Measurements from ENCODE around the gene SORCS3.

The SORCS3 gene

DNA sequence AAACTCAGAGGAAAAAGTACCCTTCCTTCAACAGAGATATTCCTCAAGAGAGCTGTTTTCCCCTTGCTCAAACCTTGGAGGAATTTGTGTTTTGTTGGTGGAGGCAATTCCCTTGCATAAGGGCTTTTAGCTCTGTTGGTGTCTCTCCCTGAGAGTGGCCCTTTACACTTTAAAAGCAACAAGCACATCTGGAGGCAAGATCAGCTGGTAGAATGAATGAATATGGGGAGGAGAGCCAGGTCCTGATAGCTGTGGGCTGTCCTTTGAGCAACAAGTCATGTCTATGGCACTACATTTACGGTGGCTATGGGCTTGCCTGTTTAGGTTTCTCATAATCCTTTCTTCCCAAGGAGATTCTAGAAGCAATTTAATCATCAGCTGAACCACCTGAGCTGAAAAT is 384.0 kb downstream of the SORCS3 start:
- DNase-seq = no peak

DNA sequence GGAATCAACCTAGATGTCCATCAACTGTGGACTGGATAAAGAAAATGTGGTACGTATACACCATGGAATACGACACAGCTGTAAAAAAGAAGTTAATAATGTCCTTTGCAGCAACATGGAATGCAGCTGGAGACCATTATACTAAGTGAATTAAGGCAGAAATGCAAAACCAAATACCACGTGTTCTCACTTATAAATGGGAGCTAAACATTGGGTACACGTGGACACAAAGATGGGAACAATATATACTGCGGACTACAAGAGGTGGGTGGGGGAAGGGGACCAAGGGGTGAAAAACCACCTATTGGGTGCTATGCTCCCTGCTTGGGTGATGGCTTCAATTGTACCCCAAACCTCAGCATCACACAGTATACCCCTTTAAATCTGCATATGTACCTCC is 385.5 kb downstream of the SORCS3 start:
- no peak for DNase-seq

DNA sequence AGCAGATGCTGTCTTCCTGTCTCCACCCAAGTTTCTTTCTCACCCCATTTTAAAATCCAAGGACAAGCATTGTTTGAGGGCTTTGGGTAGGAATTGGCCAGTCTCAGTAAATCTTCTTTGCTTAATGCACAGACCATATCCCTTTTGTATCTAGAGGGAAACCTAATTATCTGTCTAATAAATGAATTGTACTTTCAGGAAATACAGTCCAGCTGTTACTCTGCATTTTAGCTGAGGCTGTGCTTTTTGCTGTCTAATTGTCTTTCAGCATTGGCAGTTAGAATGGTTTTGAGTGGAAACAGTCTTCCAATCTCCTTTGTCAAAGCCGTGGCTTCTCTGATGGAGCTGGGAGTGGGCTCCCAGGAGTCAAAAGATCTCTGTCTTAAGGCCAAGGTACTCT is 388.2 kb downstream of the SORCS3 start:
- no peak for DNase-seq

DNA sequence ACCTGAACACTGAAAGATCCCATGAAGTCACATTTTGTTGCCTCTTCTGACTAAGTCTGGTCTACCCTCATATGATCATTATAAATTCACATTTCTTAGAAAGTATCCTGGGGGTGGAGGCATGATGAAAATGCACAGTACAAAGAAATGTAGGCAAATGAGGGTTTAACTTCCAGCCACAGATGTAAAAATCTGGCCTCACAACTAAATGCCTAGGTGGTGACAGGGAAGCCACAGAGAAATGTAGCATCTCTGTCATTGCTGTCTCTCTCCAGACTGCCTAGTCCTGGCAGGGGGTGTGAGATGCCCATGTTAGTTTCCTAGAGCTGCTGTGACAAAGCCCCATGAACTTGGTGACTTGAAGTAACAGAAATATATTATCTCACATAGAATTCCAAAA is 395.9 kb downstream of the SORCS3 start:
- DNase-seq = no peak

DNA sequence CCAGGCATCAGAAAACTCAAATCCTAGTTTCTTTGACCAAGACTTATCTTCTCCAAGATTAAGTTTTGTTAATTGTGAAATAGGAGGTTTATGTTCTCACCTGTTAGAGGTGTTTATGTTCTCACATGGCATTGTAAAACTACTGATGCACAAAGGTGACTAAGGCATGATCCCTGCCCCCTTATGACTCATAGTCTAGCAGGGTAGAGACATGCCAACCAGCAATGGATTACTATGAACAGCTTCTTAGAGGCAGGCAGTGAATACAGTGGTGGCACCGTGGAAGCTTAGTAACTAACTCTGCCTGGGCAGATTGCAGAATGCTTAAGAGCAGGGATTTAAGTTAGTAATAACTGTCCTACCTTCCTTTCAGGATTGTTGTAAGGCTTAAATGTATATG is 400.9 kb downstream of the SORCS3 start:
- DNase-seq = no peak

DNA sequence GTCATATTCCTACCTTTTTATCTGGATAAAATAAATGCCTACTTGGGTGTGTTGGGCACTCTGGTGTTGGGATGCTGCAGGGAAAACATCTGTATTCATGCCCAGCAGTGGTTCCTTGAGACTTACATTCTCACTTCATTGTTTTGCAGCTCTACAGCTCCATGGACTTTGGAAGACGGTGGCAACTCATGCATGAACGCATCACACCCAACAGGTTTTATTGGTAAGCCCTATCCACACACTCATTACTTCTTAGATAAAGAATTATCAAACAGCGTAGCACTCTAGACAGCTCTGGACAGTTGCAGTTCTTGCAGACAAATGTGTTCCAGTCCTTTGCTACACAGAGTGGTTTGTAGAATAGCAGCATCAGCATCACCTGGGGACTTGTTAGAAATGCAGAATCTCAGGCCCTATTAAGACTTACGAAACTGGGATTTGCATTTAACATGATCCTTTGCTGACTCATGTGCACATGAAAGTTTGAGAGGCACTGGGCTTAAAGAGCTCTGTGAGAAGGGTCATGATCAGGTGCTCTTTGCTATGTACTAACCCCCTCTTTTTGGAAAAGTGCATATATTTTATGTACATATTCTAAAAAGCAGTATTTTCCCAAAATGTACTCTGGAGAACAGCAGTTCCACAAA is 401.9 kb downstream of the SORCS3 start:
- DNase-seq = no peak

DNA sequence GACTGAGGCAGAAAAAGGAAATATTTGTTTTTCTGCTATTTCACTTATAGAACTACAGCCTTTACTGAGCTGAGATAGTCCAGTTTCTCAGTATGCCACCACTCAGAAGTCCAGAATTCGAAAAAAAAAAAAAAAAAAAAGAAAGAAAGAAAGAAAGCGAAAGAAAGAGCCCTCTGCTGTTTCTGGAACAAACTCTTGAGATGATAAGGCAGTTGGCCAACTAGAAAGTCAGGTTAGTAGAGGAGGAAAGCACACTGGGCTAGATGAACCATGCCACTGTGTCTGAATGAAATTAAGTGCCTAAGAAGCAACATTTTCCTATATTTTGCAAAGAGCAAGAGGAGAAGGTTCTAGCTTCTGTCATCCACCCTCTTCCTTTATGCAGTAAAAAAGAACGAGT is 403.8 kb downstream of the SORCS3 start:
- no peak for DNase-seq

DNA sequence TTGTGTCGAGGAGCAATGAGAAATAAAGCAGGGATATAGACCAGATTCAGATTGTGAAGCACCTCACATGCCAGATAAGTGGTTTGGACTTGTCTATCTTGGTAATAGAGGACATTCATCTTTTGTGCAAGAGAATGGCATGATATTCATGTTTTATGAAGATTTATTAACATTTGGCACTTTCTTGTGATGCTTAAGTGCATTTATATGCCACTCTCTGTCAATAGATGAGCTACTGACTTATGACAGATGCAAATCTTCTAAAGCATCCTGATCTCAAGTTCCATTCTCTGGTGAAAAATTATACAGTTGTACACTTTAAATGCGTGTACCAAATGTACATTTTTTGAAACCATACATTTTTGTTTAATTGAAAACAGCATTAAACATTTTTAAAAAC is 415.3 kb downstream of the SORCS3 start:
- DNase-seq = no peak

DNA sequence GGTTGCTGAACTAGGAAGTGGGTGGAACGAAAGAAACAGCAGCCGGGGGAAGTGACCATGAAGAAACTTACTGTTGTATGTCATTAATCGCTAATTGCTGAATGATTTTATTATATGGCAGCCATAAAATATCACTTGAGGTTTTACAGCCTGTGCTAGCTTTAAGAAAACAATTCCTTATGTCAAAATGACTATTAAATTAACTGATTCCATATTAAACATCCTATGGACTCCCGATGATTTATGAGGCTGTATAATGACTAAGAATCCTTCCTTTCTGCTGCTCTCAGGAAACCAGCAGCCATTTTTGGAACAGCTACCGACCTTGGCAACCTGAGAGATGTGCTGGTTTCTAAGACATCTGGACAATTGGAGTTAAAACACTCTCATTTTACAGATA is 421.9 kb downstream of the SORCS3 start:
- DNase-seq = no peak

DNA sequence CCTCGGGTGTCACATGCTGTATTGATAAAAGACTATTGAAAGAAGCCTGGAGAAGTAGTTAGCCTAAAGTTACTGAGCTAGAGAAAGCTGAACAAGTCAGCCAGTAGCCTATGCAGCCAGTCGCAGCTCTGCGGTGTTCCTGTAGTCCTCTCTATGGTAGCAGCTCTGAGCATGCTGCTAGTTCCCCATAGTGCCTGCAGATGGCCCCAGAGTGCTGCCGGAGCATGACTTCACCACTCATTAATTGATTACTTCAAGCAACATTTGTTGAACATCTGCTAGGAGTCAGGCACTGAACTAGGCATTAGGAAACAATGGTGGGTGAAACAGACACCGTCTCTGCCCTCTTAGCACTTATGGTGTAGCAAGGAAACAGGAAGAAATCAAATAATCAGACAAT is 422.7 kb downstream of the SORCS3 start:
- DNase-seq = peak in 1 of 5 experiments; percentile 44

DNA sequence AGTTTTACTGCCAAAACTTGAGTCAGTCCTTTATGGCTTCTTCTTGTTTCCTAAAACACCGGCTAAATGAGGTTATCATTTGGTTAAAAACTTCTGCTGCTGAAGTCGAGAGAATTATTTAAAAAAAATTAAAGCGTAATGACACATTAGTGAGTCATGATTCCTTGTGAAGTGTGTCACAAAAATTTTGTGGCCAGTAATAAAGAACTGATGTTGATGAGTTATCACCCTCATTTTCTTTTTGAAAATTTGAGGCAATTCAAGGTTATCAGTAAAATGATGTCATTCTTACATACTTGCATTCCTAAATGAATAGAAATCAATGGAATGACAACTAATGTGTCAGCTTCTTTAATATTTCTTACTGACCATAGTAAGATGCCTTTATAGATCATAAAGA is 427.4 kb downstream of the SORCS3 start:
- no peak for DNase-seq

DNA sequence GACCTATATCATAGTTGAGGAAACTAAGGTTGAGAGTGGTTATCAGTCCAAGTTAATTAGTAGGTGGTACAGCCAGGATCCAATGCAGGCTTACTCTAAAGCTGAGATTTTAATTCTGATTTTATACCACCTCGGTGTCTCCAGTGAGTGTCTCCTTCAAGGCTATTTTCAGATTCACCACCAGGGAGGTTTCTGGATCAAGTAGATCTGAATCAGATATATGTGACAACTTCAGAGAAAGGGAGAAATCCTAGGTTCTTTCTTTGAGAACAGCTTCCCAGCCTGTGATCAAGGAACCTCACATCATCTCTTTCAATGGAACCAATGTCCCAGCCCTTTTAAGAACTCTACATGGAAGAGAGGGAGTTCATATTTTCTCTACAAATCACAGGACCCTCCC is 429.2 kb downstream of the SORCS3 start:
- DNase-seq = no peak

DNA sequence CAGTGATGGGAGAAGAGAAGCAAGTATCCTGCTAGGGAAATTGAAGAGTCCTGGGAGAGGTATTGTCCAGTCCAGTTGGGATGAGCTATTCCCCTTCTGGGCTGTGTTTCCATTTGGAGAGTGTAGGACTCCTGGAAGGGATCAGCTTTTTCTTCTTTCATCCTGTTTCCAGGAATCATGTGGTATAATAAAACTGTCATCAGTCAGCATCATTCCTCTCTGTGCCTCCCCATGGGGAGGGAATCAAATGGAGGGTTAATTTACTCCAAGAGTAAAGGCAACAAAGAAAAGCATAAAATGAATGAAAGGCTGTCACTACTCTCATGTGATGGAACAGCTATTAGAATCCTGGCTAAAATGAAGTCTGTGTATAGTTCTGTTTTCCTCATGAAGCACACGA is 429.9 kb downstream of the SORCS3 start:
- no peak for DNase-seq

DNA sequence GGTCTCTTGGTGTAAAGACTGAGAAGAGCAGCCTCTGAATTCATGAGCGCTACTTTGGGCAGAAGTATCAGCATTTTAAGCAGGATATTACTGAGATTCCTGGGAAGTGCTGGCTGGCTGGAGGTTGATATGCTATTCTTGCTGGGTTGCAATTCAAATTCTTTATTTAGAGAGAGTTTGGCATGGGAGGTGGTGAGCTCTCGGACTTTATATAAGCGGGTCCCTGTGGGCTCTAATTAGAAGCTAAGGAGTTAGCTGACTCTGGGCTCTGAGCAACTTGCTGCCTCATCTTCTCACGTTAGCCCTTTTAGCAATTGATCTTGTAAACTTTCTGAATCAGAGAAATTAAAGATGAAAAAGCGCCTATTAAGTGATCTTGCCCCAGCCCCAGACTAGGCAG is 430.9 kb downstream of the SORCS3 start:
- DNase-seq = no peak

DNA sequence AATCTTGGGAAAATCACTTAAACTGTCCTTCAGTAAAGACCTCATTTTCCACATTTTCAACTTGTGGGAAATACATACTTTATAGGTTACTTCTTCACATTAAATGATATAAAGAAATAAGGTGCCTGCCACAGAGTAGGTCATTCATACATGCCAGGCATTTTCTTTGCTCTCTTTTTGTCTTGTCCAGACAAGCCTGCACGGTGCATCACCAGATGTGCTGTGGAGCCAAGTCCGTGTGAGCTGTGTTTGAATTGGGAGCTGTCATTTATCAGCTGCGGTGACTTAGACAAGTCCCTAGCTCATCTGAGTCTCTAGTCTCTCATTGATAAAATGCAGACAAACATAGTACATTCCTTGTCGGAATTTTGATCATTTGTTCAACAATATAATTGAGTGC is 432.9 kb downstream of the SORCS3 start:
- DNase-seq = no peak

DNA sequence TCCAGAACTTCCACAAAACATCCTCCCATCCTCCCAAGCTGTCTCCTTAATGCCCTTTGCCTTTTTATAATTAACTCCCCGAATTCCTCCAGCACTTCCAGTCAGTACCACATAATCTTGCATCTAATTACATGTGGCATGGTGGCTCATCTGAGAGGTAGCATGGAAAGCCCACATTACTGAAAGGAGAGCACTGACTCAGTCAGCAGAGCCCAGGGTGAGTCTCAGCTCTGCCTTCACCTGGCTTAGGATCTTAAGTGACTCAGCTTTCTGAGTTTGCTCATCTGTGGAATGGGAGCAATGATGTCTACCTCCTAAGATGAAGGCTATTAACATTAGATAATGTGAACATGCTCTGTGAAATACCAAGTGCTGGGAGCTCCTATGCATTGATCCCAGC is 433.9 kb downstream of the SORCS3 start:
- DNase-seq = no peak

DNA sequence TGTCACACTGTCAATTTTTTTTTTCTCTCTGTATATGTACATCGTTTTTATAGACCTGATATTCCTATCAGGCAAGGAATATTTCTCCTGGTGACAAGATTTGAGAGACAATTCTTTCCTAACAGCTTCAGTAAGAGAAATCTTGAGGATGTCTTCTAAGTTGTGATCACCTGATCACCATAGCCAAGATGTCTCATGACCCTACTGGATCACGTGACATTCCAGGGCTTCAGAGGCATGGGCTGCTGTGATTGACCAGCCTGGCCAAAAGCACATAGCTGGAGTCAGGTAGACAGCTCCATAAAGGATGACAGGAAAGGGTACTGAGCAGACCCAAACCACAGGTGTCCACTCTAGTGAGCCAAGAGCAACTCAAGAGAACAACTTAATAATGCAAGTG is 444.9 kb downstream of the SORCS3 start:
- no peak for DNase-seq

DNA sequence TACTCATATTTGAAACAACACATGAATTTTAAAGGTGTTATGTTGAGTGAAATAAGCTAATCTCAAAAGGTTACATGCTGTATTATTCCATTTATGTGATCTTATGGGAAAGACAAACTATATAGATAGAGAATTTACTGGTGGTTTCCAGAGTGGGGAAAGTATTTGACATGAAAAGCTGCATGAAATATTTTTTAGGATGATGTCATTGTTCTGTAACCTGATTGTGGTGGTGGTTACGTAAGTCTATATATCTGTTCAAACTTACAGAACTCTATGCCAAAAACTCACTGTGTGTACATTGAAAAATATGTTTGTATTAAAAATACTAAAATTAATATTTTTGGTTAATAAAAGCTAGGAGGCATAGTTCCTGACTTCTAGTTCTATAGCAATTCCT is 453.0 kb downstream of the SORCS3 start:
- DNase-seq = no peak

DNA sequence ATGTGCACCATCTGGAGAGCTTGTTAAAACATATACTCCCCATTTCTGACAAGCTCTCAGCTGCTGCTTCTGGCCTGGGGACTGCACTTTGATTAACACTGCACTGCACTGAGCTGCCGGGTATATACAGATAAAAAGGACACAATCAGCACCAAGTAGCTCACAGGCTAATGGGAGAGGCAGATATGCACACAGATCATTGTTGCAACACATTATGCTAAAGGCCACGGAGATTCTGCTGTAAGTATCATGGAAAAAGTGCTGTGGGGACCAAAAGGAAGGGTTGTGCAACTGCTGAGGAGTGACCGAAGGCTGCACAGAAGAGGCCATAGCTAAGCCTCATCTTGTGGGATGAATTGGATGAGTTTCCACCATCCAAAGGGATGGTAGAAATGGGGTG is 455.2 kb downstream of the SORCS3 start:
- no peak for DNase-seq

DNA sequence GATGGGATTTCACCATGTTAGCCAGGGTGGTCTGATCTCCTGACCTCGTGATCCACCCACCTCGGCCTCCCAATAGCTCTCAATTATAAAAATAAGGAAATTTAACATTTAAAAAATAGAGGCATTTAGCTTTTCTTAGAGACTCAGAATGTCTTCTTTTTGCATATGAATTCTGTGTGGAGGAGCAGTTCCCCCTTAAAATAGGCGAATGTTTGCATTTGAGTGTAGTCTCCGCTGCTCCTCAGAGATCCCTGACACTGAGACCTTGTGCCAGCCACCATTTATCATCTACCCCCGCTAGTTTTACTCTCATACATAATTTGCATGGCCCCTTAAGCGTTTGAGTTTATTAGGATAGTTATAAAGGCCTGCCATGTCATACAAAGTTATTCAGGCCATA is 461.9 kb downstream of the SORCS3 start:
- DNase-seq = no peak

DNA sequence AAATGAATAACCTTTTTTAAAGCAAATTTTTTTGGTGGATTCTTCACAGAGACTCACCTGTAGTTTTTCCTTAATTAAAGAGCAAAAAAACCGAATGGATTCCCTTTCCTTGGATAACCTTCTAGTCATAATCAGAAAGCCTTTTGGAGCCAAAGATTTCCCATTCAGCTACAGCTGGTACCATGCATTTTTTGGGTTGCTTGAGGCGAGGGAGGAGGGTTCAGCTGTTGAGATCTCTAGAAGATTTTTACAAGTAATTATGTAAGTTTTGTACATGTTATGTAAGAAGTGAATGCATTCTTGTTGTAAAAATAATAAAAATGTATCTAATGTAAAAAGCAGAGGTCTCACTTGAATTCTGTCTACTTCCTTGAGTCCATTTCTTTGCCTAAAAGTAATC is 463.2 kb downstream of the SORCS3 start:
- DNase-seq = no peak

DNA sequence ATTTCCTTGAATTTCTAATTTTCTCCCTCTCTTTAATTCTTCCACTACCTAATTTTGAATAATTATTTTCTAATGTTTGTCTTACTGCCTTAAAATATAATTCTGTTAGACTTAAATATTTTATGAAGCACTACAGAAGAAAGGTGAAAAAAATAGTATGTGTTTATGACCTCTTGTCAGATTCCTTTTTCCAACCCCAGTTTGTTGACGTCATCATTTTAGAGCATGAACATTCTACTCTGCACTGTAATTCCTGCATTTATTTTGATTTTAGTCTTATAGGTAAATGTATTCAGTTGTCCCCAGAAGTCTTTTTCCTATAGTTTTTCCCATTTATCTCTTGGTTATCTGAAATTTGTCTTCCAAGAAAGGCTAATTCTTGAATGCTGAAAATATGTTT is 468.1 kb downstream of the SORCS3 start:
- DNase-seq = no peak

DNA sequence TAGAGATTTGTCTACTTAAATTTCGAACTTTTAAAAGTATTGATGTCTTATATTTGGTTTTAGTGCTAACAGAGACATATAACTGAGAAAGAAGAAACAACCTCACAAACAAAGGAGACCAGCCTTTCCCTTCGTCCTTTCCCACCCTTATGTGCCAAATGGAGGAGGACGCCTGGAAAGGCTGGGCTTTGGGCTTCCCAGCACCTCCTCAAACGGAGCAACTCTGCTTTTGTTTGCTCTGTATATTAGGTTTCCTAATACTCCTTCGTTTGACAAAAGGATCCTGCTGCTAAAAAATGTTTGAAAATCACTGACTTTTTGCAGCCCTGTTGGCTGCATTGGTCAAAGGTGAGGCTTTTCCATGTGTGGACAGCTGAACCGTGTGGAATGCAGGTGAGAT is 471.8 kb downstream of the SORCS3 start:
- no peak for DNase-seq

DNA sequence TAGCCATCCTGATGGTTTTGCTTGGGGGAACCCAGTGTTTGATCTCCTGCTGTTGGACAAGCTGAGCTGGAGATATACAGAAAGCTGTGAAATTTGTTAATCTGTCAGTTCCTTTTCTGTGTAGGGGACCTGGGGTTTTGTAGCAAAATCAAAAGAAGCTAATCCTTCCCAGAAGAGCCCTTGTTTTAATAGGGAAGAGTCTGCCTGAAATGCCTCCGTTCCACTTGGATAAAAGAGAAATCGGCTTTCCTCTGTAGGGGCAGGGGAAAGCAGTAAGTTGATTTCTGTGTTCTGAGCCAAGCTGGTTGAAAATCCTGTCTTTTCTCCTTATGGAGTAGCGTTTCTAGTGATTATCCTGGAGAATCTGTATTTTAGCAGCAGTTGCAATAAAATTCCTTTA is 472.6 kb downstream of the SORCS3 start:
- no peak for DNase-seq

DNA sequence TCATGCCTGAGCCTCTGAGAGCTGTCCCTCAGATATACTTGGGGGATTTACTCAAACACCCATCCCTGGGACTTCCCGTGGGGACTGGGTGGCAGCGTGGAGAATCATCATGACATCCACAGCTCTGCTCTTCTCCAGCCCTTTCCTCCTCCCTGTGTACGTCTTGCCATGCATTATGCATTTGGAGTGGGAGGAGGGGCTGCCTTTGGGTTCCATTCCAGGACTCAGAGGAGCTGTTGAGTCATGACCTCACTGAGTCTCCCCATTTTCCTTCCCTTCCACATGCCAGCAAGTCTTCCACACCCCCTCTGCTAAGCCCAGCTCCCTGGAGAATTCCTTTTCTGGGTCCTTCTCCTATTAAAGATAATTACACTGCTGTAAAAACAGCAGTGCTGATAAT is 480.7 kb downstream of the SORCS3 start:
- no peak for DNase-seq

DNA sequence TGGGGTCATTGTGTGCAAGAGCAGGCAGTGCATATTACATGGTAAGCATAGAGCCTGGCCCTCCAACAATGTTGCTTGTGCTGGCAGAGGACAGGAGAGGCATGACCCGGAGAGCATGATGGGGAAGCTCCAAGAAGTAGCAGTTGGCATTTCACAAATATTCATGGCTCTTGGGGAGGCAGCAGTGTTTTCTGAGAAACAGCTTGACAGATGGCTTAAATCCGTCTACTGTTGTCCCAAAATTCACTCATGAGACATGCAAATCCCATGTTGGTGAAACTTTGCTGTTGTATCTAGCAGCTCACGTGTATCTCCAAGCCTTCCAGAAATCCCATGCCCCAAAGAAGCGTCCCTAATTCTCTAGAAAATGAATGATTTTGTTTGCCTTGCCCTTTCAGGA is 487.0 kb downstream of the SORCS3 start:
- no peak for DNase-seq

Measured in T-helper 2 cell (primary cell).